Panc1 (cell line): ENCODE data around the gene DIAPH3. TPM values are rescaled to one million over a fixed set of nuclear protein-coding genes. Genes with fewer than 3 reads are reported as not detected.

Experiments
- ATAC-seq: fragments of 200-7000 bp; cut with Tn5 transposase; 2 replicates; pipeline ENCODE4 v1.9.1; 2020; ENCODE audit warnings: mild to moderate bottlenecking, moderate library complexity
- BruUV-seq: library from RNA; stranded (reverse); fragments of 400-500 nt; replicated peaks from 2 replicates; lab custom pipeline; 2021; lab: Mats Ljungman, UMichigan
- CTCF ChIA-PET: fragments of 300-600 bp; sonication (Branson Sonifier 250); formaldehyde crosslinking; loops from one replicate; lab custom pipeline; 2022; ENCODE audit warnings: antibody characterized with exemption; lab: Charles Lee
- POLR2A ChIA-PET: fragments of 300-600 bp; sonication (Branson Sonifier 250); formaldehyde crosslinking; loops from one replicate; lab custom pipeline; 2022; ENCODE audit warnings: antibody characterized with exemption; lab: Charles Lee
- DNase-seq: peaks from one replicate; pipeline ENCODE4 v3.0.0-alpha.2; 2010; ENCODE audit warnings: low read depth, low spot score
- H3K27ac ChIP-seq: 2 replicates; pipeline ENCODE4 v1.5.1; 2011; ENCODE audit warnings: mild to moderate bottlenecking, low read length, inconsistent platforms
- H3K27me3 ChIP-seq: fragments of 200-500 bp; sonication (Bioruptor generic); 2 replicates; pipeline ENCODE4 v1.6.0; 2014; ENCODE audit warnings: low read length, inconsistent platforms; ENCODE audit not compliant: control insufficient read depth, insufficient read depth
- H3K36me3 ChIP-seq: fragments of 200-500 bp; sonication (Bioruptor generic); 2 replicates; pipeline ENCODE4 v1.5.1; 2014; ENCODE audit warnings: inconsistent platforms, mild to moderate bottlenecking, low read length, moderate library complexity; ENCODE audit not compliant: control insufficient read depth, insufficient read depth
- H3K4me1 ChIP-seq: 2 replicates; pipeline ENCODE4 v1.5.1; 2011; ENCODE audit warnings: inconsistent platforms, mild to moderate bottlenecking, low read length, moderate library complexity; ENCODE audit not compliant: control insufficient read depth, insufficient read depth
- H3K4me3 ChIP-seq, 2 experiments: 2 replicates each; pipeline ENCODE4 v1.5.1; 2011 to 2012; ENCODE audit warnings: low read depth in 2 of 2, low read length in 2 of 2, mild to moderate bottlenecking in 2 of 2, inconsistent platforms in 1 of 2, moderate library complexity in 1 of 2
- H3K9me3 ChIP-seq: fragments of 200-500 bp; sonication (Bioruptor generic); 2 replicates; pipeline ENCODE4 v1.5.1; 2014; ENCODE audit warnings: low read depth, mild to moderate bottlenecking, inconsistent platforms, low read length, moderate library complexity; ENCODE audit not compliant: control insufficient read depth, insufficient read depth
- CTCF ChIP-seq: fragments of 450-650 bp; IDR thresholded peaks from 2 replicates; pipeline ENCODE4 v1.5.1; 2017; ENCODE audit warnings: mild to moderate bottlenecking
- POLR2AphosphoS5 ChIP-seq: IDR thresholded peaks from 2 replicates; pipeline ENCODE4 v1.6.1; 2012; ENCODE audit warnings: mild to moderate bottlenecking, low read depth, low read length, moderate library complexity
- REST ChIP-seq, 2 experiments: IDR thresholded peaks; 2 replicates each; pipeline ENCODE4 v1.6.1; 2011 to 2012; ENCODE audit warnings: low read depth in 2 of 2, control low read depth in 1 of 2, low read length in 1 of 2, mild to moderate bottlenecking in 1 of 2, moderate library complexity in 1 of 2; ENCODE audit not compliant: insufficient read depth in 1 of 2
- SIN3A ChIP-seq: IDR thresholded peaks from 2 replicates; pipeline ENCODE4 v1.6.1; 2012; ENCODE audit warnings: low read depth, mild to moderate bottlenecking, low read length, moderate library complexity, borderline replicate concordance; ENCODE audit not compliant: insufficient read depth
- TCF7L2 ChIP-seq: IDR thresholded peaks from 2 replicates; pipeline ENCODE4 v1.6.1; 2011; ENCODE audit warnings: mild to moderate bottlenecking, low read depth, low read length, inconsistent platforms
- in situ Hi-C: cut with HindIII; loops from 2 replicates; pipeline ENCODE4 v1.10.0; 2016; ENCODE audit warnings: low sequenced_read_pairs, low pct_unique_long_range_greater_than_20kb
- intact Hi-C: fragments of 100-400 bp; cut with micrococcal nuclease; formaldehyde crosslinking; loops from one replicate; pipeline ENCODE4 v1.10.0; 2022; ENCODE audit not compliant: unreplicated experiment
- total RNA-seq: library from RNA; stranded (reverse); gene quantifications from one replicate; pipeline ENCODE4 v1.2.1, GENCODE V29; 2021; ENCODE audit not compliant: unreplicated experiment

DIAPH3 gene
- total RNA-seq, 1 experiment from 2014 or later, result 15.4 TPM

GRCh38 chr13:59865398-59865797 is 298.3 kb downstream of the DIAPH3 start:
- POLR2A ChIA-PET, result no interaction called here
- H3K36me3 ChIP-seq, result no peaks in the 10 kb centered on the region
- TF ChIP-seq TCF7L2, result no peak
- TF ChIP-seq CTCF, result no peak
- no peak for TF ChIP-seq SIN3A
- TF ChIP-seq POLR2AphosphoS5, result no peak
- TF ChIP-seq REST (IDR thresholded peaks at IDR 0.05; ENCODE audit: insufficient read depth in 1 of 2, low read depth in 2 of 2, low read length in 1 of 2), result no peak
- DNase-seq, result no peak
- H3K9me3 ChIP-seq, result no peaks in the 10 kb centered on the region
- no peak for ATAC-seq
- intact Hi-C loops, result no loop called here
- no TSS peak for BruUV-seq
- no peaks in the 10 kb centered on the region for H3K4me1 ChIP-seq
- H3K27ac ChIP-seq, result no peak overlapping the region
- H3K27me3 ChIP-seq, result no peaks in the 10 kb centered on the region
- in situ Hi-C loops, result no loop called here
- CTCF ChIA-PET, result no interaction called here
- no peak overlapping the region for H3K4me3 ChIP-seq

- POLR2A ChIA-PET, result no interaction called here
- H3K36me3 ChIP-seq, result no peaks in the 10 kb centered on the region
- TF ChIP-seq SIN3A (no peak), TCF7L2 (no peak), POLR2AphosphoS5 (no peak), REST (IDR thresholded peaks at IDR 0.05; ENCODE audit: insufficient read depth in 1 of 2, low read depth in 2 of 2, low read length in 1 of 2) (no peak), CTCF (no peak)
- H3K27ac ChIP-seq, result no peak overlapping the region
- no peak for ATAC-seq
- in situ Hi-C loops (no loop called here), intact Hi-C loops (no loop called here)
- DNase-seq, result no peak
- BruUV-seq, result no TSS peak
- CTCF ChIA-PET, result no interaction called here
- H3K4me3 ChIP-seq, result no peak overlapping the region
- no peaks in the 10 kb centered on the region for H3K4me1 ChIP-seq
- H3K27me3 ChIP-seq, result no peaks in the 10 kb centered on the region
- no peaks in the 10 kb centered on the region for H3K9me3 ChIP-seq
These were observed 300.1 kb downstream of the DIAPH3 start for GRCh38 chr13:59863621-59864020.
